GM12872 (cell line): Measurements from ENCODE around the gene PCDHGA1.
A peak's percentile ranks its signal among the peaks of the same experiment; 100 is the strongest.

Experiments
- CTCF ChIP-seq: IDR thresholded peaks from 3 replicates; pipeline ENCODE4 v1.5.1; 2011; ENCODE audit warnings: low read depth, mild to moderate bottlenecking, low read length, moderate library complexity; ENCODE audit not compliant: insufficient read depth

PCDHGA1 gene

GRCh38 chr5:141343242-141343952 is 13.1 kb downstream of the PCDHGA1 start, which contains the start of gene PCDHGA3:
Gene PCDHGA3, plus strand, starts transcription at chr5:141343829. Its CDS starts 205 bp downstream, at chr5:141344034.
- TF ChIP-seq CTCF: peak; percentile 33; the same call in 2 of the 3 replicates

GRCh38 chr5:141343953-141344463 is 13.7 kb downstream of the PCDHGA1 start:
- no peak for TF ChIP-seq CTCF

DNA sequence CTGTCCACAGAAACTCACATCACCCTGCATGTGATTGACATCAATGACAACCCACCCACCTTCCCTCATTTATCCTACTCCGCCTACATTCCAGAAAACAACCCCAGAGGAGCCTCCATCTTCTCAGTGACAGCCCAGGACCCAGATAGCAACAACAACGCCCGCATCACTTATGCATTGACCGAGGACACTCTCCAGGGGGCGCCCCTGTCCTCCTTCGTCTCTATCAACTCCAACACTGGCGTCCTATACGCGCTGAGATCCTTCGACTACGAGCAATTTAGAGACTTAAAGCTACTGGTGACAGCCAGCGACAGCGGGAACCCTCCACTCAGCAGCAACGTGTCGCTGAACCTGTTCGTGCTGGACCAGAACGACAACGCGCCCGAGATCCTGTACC is 15.0 kb downstream of the PCDHGA1 start:
- TF ChIP-seq CTCF: no peak

DNA sequence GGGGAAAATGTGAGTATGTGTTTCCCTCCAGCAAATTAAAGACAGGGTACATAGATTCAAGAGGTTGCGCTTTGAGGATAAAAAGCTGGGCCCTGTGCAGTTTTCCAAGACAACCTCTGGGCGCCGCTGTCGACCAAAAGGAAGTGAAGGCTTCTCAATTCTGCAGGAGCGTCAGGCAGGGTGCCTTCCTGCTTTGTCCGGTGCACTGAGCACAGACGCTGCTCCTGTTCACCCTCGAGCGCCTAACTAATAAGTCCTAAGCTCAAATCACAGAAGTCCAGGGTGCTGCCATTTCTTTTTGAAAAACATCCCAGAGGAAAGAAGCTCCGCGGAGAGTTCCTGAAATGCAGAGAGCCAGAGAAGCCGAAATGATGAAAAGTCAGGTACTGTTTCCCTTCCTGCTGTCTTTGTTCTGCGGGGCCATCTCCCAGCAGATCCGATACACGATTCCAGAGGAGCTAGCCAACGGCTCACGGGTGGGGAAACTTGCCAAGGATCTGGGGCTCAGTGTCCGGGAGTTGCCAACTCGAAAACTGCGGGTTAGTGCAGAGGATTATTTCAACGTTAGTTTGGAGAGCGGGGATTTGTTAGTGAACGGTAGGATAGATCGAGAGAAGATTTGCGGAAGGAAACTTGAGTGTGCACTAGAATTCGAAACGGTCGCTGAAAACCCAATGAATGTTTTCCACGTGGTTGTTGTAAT is 19.8 kb downstream of the PCDHGA1 start, which contains the start of gene PCDHGB1:
Gene PCDHGB1 (plus strand): TSS at position 183 of the 703 bp plus-strand sequence. CDS start 162 bp downstream, at position 345.
- peak; percentile 64 for TF ChIP-seq CTCF

DNA sequence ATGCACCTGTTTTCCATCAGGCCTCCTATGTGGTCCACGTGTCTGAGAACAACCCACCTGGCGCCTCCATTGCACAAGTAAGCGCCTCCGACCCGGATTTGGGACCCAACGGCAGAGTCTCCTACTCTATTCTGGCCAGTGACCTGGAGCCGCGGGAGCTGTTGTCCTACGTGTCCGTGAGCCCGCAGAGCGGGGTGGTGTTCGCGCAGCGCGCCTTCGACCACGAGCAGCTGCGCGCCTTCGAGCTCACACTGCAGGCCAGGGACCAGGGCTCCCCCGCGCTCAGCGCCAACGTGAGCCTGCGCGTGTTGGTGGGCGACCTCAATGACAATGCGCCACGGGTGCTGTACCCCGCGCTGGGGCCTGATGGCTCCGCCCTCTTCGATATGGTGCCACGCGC is 21.3 kb downstream of the PCDHGA1 start:
- TF ChIP-seq CTCF: no peak

GRCh38 chr5:141354900-141355469 is 24.7 kb downstream of the PCDHGA1 start, which contains the start of gene PCDHGA4:
Gene PCDHGA4, plus strand, starts transcription at chr5:141355021. Its CDS starts 87 bp downstream, at chr5:141355108.
- TF ChIP-seq CTCF: peak; percentile 48

DNA sequence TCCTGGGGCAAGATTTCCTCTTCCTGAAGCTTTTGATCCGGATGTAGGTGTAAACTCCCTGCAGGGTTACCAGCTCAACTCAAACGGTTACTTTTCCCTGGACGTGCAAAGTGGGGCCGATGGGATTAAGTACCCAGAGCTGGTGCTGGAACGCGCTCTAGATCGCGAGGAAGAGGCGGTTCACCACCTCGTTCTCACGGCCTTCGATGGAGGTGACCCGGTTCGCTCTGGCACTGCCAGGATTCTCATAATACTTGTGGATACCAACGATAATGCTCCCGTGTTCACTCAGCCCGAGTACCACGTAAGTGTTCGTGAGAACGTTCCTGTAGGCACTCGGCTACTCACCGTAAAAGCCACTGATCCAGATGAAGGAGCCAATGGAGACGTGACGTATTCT is 25.3 kb downstream of the PCDHGA1 start:
- TF ChIP-seq CTCF: no peak
